ENCODE measurements around the gene ABCA10.

Gene ABCA10

DNA sequence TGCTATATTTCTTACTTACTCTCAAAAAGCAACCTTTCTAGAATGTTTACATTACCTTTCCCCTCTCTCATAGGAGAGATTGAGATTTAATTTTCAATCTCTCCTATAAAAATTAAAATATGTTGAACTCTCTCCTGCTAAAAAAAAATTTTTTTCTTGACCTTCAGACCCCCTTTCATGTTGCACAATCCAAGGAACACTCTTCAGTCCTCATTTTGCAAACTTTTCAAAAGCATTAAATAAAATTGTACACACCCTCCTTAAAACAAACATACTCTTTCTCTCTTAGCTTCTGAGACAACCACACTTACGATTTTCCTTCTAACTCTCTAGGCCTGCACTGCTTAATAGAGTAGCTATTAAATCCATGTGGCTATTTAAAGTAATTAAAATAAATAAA is 78.3 kb downstream of the ABCA10 start:
- TF ChIP-seq, protein P1, sequence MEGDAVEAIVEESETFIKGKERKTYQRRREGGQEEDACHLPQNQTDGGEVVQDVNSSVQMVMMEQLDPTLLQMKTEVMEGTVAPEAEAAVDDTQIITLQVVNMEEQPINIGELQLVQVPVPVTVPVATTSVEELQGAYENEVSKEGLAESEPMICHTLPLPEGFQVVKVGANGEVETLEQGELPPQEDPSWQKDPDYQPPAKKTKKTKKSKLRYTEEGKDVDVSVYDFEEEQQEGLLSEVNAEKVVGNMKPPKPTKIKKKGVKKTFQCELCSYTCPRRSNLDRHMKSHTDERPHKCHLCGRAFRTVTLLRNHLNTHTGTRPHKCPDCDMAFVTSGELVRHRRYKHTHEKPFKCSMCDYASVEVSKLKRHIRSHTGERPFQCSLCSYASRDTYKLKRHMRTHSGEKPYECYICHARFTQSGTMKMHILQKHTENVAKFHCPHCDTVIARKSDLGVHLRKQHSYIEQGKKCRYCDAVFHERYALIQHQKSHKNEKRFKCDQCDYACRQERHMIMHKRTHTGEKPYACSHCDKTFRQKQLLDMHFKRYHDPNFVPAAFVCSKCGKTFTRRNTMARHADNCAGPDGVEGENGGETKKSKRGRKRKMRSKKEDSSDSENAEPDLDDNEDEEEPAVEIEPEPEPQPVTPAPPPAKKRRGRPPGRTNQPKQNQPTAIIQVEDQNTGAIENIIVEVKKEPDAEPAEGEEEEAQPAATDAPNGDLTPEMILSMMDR (IDR thresholded peaks at IDR 0.05; ENCODE audit: insufficient read depth, low read depth, low read length, missing control alignments): no peak
- H3K4me3 ChIP-seq (ENCODE audit: low read depth, low read length): no peak overlapping the region
- no peak for DNase-seq (ENCODE audit: low read depth)

DNA sequence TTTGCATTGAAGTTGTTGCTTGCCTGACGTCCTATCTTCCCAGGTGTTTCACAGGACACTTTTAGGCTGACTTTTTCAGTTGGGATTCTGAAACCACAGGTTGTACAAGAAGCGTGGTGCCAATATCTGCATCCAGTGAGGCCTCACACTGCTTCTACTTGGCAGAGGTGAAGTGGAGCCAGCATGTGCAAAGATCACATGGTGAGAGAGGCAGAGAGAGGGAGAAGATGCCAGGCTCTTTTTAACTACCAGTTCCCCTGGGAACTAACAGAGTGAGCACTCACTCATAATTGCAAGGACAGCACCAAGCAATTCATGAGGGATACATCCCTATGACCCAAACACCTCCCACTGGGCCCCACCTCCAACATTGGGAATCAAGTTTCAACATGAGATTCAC is 81.2 kb downstream of the ABCA10 start:
- DNase-seq (ENCODE audit: low read depth): no peak
- H3K4me3 ChIP-seq (ENCODE audit: low read depth, low read length): no peak overlapping the region
- TF ChIP-seq, protein P1 (IDR thresholded peaks at IDR 0.05; ENCODE audit: insufficient read depth, low read depth, low read length, missing control alignments): no peak

DNA sequence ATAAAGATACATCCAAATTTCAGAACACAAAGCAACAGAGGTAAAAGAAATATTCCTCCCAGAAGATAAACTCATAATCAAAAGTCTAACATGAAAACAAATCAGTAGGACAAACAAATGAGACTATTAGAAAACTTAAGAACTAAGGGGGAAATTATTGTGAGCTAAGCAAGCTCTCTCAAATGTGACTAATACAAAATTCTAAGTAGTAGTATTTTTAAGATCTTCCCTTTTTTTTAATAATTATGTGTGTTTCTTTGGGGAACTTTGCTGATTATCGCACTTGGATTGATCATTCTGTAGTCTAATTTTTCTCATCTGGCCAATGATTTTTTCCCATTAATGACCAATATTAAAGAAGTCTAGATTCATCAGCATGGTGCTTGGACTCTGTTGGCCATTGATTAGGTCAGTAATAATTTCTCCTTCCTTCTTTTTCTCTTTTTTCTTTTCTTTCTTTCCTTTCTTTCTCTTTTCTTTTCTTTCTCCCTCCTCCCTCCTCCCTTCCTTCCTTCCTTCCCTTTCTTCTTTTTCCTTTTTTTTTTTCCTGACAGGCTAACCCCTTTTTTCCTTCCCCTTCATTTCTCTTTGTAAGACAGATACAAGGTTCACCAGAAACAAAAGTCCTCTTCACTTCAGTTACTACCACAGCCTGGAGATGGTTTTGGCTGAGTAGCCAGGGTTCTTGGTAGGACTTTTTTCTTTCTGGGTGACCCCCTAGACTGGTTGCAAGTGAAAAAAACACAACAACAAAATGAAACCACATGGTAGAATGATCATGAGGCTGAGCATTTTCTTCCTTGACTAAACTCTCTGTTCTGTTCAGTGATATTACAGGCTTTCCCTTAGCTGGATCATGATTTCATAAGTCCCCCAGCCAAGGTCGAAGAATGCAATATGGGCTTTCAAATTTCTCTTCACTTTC is 84.0 kb downstream of the ABCA10 start:
- H3K4me3 ChIP-seq (ENCODE audit: low read depth, low read length): no peak overlapping the region
- DNase-seq (ENCODE audit: low read depth): peak; percentile 1
- TF ChIP-seq, protein P1 (IDR thresholded peaks at IDR 0.05; ENCODE audit: insufficient read depth, low read depth, low read length, missing control alignments): no peak

DNA sequence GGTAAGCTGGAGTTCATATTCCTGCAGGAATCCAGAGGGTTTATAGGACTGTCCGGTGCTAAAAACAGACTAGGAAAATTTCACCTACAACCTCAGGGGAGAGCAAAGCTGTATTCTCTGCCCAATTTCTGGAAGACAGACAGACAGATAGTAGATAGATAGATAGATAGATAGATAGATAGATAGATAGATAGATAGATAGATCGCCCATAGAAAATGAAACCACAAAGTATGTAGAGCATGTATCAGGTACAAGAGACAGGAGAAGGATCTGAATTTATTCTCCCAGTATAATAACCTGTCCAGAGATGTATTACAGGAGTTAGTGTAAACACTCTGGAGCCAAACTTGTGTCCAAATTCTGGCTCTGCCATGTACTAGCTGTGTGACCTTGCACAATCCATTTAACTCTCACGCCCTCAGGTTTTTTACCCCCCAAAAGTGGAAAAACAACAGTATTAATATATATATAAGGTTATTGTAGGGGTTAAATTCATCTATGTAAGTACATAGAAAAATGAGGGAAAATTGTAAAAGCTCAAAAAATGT is 84.9 kb downstream of the ABCA10 start:
- TF ChIP-seq, protein P1 (IDR thresholded peaks at IDR 0.05; ENCODE audit: insufficient read depth, low read depth, low read length, missing control alignments): no peak
- H3K4me3 ChIP-seq (ENCODE audit: low read depth, low read length): no peak overlapping the region
- no peak for DNase-seq (ENCODE audit: low read depth)

DNA sequence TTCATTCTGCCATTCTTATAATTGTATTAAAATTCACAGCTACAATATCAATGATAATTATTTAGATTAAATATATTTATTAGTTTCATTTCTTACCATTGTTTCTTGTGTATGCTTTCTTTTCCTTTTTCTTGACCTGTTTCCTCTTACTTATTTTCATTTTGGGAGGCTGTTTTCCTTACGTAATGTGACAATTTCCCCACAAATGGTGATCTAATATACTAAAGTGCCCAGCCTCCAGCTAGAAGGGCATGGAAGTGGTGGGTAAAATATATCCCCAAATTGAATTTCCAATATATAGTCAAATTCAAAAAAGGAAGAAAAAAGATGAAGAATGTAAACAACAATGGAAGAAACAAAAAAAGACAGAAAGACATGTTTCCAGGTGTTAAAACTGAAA is 85.5 kb downstream of the ABCA10 start:
- no peak overlapping the region for H3K4me3 ChIP-seq (ENCODE audit: low read depth, low read length)
- DNase-seq (ENCODE audit: low read depth): no peak
- TF ChIP-seq, protein P1 (IDR thresholded peaks at IDR 0.05; ENCODE audit: insufficient read depth, low read depth, low read length, missing control alignments): no peak

DNA sequence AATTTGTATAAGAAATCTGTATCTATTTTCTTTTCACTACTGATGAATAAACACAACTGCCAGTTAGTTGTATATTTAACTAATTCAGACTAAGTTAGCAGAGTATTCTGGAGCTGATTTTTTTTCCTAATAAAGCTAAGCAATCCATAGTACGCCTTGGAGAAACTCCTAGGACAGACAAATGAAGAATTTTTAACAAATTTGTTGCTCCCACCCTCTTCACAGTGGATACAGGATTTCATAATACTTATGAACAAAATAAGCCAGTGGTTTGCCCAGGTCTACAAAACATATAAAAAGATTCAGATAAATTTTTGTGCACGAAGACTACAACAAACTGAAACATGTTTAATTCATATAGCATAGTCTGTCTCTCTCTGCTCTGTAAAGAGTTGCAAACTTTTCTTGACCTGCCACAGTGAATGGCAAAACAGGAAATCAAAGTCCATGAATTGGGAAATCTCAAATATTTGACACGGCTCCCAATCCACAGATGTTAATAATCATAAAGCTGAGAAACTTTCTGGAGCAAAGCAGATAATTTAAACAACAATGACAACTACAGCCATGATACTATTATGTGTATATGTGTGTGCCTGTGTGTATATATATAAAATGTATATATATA is 86.3 kb downstream of the ABCA10 start:
- TF ChIP-seq, protein P1 (IDR thresholded peaks at IDR 0.05; ENCODE audit: insufficient read depth, low read depth, low read length, missing control alignments): no peak
- no peak overlapping the region for H3K4me3 ChIP-seq (ENCODE audit: low read depth, low read length)
- DNase-seq (ENCODE audit: low read depth): no peak

Measured in GM12865 (cell line).